Activated CD4-positive, alpha-beta T cell treated with anti-CD3 and anti-CD28 coated beads, Interleukin-2, amount 50 U/mL, for 16 hours (primary cell): Measurements from ENCODE around the gene KRI1.
A peak's percentile ranks its signal among the peaks of the same experiment; 100 is the strongest.

Experiments used
- DNase-seq: peaks from one replicate; pipeline ENCODE4 v3.0.0-alpha.2; 2020

The KRI1 gene

GRCh38 chr19:10565567-10566407 is at the start of gene KRI1:
Gene KRI1 (minus strand): TSS chr19:10566010. CDS start chr19:10565999, 11 bp downstream.
- DNase-seq = peak; percentile 99

- DNase-seq = no peak
Observed at GRCh38 chr19:10612499-10613119, 46.8 kb upstream of the KRI1 start.

GRCh38 chr19:10611907-10612306 is 46.1 kb upstream of the KRI1 start:
- DNase-seq = no peak

GRCh38 chr19:10604460-10604980 is 38.7 kb upstream of the KRI1 start:
- DNase-seq = no peak

GRCh38 chr19:10603873-10604459 is 38.2 kb upstream of the KRI1 start:
- DNase-seq = peak; percentile 30

GRCh38 chr19:10603084-10603872 is 37.5 kb upstream of the KRI1 start:
- DNase-seq = peak; percentile 73

GRCh38 chr19:10602330-10603083 is 36.7 kb upstream of the KRI1 start:
- DNase-seq = peak; percentile 87

GRCh38 chr19:10601999-10602329 is 36.2 kb upstream of the KRI1 start:
- no peak for DNase-seq

GRCh38 chr19:10600149-10600548 is 34.3 kb upstream of the KRI1 start:
- DNase-seq = no peak

GRCh38 chr19:10593820-10594637 is 28.2 kb upstream of the KRI1 start:
- DNase-seq = no peak

GRCh38 chr19:10593148-10593547 is 27.3 kb upstream of the KRI1 start:
- no peak for DNase-seq

- DNase-seq = no peak
Observed at GRCh38 chr19:10587839-10588150, 22.0 kb upstream of the KRI1 start.

- no peak for DNase-seq
Observed at GRCh38 chr19:10587022-10587838, 21.4 kb upstream of the KRI1 start, which contains the start of gene AP1M2. Gene AP1M2 (minus strand): TSS chr19:10587312. CDS start chr19:10587231, 81 bp downstream.

- no peak for DNase-seq
Observed at GRCh38 chr19:10586396-10586795, 20.6 kb upstream of the KRI1 start.

GRCh38 chr19:10583036-10583776 is 17.4 kb upstream of the KRI1 start:
- no peak for DNase-seq

GRCh38 chr19:10582091-10582490 is 16.3 kb upstream of the KRI1 start:
- DNase-seq = no peak

GRCh38 chr19:10580979-10581631 is 15.3 kb upstream of the KRI1 start:
- DNase-seq = peak; percentile 88

GRCh38 chr19:10577951-10578350 is 12.1 kb upstream of the KRI1 start:
- no peak for DNase-seq
